ENCODE measurements around the gene ZFYVE9.
"Not testable (repeated sequence)": the region's sequence is repeated elsewhere in the genome, so short reads cannot be mapped to it uniquely, and the experiment has no call there.

Gene ZFYVE9

GRCh38 chr1:52191395-52191965 is 49.6 kb downstream of the ZFYVE9 start:
- DNase-seq, result no peak

- no peak for DNase-seq
Observed at GRCh38 chr1:52192024-52192423, 50.1 kb downstream of the ZFYVE9 start.

- DNase-seq, result no peak
Observed at GRCh38 chr1:52192436-52192835, 50.5 kb downstream of the ZFYVE9 start.

- DNase-seq, result no peak
Observed at GRCh38 chr1:52193985-52194384, 52.1 kb downstream of the ZFYVE9 start.

GRCh38 chr1:52195161-52195560 is 53.3 kb downstream of the ZFYVE9 start:
- no peak for DNase-seq

- no peak for DNase-seq
Observed at GRCh38 chr1:52203935-52204625, 62.2 kb downstream of the ZFYVE9 start.

GRCh38 chr1:52204696-52205095 is 62.8 kb downstream of the ZFYVE9 start:
- DNase-seq, result no peak

GRCh38 chr1:52206686-52207085 is 64.8 kb downstream of the ZFYVE9 start:
- not testable (repeated sequence) for DNase-seq

GRCh38 chr1:52209429-52209828 is 67.5 kb downstream of the ZFYVE9 start:
- no peak for DNase-seq

- DNase-seq, result no peak
Observed at GRCh38 chr1:52210044-52210443, 68.2 kb downstream of the ZFYVE9 start.

- no peak for DNase-seq
Observed at GRCh38 chr1:52216907-52217458, 75.1 kb downstream of the ZFYVE9 start.

- no peak for DNase-seq
Observed at GRCh38 chr1:52225174-52225573, 83.3 kb downstream of the ZFYVE9 start.

GRCh38 chr1:52229494-52229893 is 87.6 kb downstream of the ZFYVE9 start:
- no peak for DNase-seq

- no peak for DNase-seq
Observed at GRCh38 chr1:52233463-52233862, 91.6 kb downstream of the ZFYVE9 start.

- no peak for DNase-seq
Observed at GRCh38 chr1:52234014-52234413, 92.1 kb downstream of the ZFYVE9 start.

GRCh38 chr1:52234708-52235107 is 92.8 kb downstream of the ZFYVE9 start:
- no peak for DNase-seq

GRCh38 chr1:52235646-52236045 is 93.8 kb downstream of the ZFYVE9 start:
- DNase-seq, result no peak

GRCh38 chr1:52237430-52237829 is 95.5 kb downstream of the ZFYVE9 start:
- DNase-seq, result no peak

- no peak for DNase-seq
Observed at GRCh38 chr1:52238474-52238873, 96.6 kb downstream of the ZFYVE9 start.

- no peak for DNase-seq
Observed at GRCh38 chr1:52238887-52239707, 97.2 kb downstream of the ZFYVE9 start.

GRCh38 chr1:52239708-52240001 is 97.8 kb downstream of the ZFYVE9 start:
- no peak for DNase-seq

GRCh38 chr1:52240592-52241210 is 98.8 kb downstream of the ZFYVE9 start:
- DNase-seq, result no peak

- DNase-seq, result no peak
Observed at GRCh38 chr1:52243221-52243987, 101.5 kb downstream of the ZFYVE9 start.

Data from stimulated activated CD8-positive, alpha-beta memory T cell treated with anti-CD3 and anti-CD28 coated beads, Interleukin-4, amount 100 ng/mL, for 48 hours (primary cell).